Stimulated activated CD8-positive, alpha-beta memory T cell treated with anti-CD3 and anti-CD28 coated beads, Interleukin-15, amount 100 ng/mL, for 48 hours (primary cell): ENCODE measurements around the gene CHTF18.
"Not testable (repeated sequence)": the region's sequence is repeated elsewhere in the genome, so short reads cannot be mapped to it uniquely, and the experiment has no call there.

Source experiments
- DNase-seq, 2 donors: peaks; one replicate each; pipeline ENCODE4 v3.0.0-alpha.2; 2020; ENCODE audit warnings: low read depth in 2 of 2

CHTF18 gene

DNA sequence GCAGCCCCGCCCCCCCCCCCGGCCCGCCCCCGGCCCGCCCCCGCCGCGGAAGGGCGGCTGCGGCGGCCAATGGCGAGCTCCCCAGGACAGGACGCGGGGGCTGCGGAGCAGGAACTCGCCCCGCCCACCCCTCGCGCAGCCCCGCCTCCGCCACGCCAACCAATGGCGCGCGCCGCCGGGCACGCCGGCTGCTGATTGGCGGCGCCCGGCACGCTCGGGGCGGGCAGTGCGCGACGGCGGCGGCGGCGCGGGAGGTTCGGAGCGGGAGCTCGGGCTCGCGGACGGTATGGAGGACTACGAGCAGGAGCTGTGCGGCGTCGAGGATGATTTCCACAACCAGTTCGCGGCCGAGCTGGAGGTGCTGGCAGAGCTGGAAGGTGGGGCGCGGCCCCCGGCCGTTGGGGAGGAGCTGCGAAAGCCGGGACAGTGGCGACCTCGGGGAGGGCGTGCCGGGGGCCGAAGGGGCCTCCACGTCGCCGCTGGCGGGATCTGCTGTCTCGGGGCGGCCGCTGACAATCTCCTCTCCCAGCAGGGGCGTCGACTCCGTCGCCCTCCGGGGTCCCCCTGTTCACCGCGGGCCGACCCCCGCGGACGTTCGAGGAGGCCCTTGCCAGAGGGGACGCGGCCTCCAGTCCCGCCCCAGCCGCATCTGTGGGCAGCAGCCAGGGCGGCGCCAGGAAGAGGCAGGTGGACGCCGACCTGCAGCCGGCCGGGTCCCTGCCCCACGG lies at the start of gene CHTF18:
Gene CHTF18, plus strand, starts transcription at position 222 of the 728 bp plus-strand sequence. Its CDS starts 65 bp downstream, at position 287.
- peak; percentile 89 to 96 for DNase-seq

- DNase-seq, result no peak
Measured at GRCh38 chr16:739560-740458, 48.6 kb upstream of the CHTF18 start.

GRCh38 chr16:740459-740763 lies 48.0 kb upstream of the CHTF18 start:
- DNase-seq, result no peak

DNA sequence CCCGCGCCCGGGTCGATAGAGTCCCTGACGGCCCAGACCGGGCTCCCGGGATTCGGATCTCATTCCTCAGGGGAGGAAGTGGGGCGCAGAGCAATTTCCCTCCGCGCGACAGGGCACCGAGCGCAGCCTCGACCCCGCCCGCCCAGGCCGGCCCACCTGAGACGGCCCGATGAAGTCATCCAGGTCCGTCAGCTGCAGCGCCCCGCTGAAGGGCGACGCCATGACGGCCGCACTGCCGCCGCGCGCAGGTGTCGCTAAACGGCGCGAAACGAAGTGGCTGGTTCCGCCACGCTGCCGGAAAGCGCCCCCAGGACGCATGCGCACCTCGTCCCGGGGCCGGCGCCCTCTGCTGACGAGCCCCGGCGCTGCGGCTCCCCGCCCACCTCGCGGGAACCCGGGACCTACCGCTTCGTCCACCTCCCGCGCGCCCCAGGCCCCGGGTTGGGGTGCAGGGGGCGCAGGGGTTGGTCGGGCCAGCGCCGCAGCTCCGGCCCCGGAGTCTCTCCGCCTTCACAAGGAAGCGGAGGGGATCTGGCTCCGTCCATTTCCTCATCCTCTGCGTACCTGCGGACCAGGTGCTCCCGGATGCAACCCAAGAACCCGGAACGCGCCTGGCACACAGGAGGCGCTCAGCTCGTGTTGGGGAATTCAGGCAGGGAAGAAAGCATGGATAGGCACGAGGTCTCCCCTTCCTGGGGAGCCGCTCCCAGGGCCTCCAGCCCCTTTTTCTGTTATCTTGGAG lies 47.5 kb upstream of the CHTF18 start, which contains the start of gene CIAO3:
Gene CIAO3, minus strand, starts transcription at position 234 of the 742 bp plus-strand sequence. Its CDS starts 12 bp downstream, at position 222.
- peak; percentile 88 to 90 for DNase-seq

DNA sequence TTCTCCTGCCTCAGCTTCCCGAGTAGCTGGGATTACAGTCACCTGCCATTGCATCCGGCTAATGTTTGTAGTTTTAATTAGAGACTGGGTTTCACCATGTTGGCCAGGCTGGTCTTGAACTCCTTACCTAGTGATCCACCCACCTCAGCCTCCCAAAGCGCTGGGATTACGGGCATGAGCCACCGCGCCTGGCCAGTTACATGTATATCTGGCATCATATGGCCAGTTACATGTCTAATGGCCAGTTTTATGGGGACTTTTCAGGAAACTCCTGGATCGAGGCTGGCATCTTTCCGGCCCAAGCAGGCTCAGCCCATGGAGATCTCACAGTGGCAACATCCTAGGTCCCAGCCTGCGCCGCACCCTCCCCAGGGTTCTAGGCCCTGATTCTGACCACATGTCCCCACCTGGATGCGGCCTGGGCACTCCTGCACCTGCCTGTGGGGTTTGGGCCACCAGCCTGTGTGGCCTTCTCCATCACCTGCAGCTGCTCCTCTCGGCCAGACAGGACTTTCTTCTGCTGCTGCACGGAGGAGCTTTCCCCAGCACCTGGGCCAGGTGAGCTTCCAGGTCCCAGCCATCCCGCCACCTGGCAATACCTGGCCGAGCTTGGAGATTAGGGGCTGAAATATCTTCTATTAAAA lies 46.3 kb upstream of the CHTF18 start:
- DNase-seq, result no peak

- DNase-seq, result not testable (repeated sequence)
Measured at GRCh38 chr16:742894-743293, 45.5 kb upstream of the CHTF18 start.

DNA sequence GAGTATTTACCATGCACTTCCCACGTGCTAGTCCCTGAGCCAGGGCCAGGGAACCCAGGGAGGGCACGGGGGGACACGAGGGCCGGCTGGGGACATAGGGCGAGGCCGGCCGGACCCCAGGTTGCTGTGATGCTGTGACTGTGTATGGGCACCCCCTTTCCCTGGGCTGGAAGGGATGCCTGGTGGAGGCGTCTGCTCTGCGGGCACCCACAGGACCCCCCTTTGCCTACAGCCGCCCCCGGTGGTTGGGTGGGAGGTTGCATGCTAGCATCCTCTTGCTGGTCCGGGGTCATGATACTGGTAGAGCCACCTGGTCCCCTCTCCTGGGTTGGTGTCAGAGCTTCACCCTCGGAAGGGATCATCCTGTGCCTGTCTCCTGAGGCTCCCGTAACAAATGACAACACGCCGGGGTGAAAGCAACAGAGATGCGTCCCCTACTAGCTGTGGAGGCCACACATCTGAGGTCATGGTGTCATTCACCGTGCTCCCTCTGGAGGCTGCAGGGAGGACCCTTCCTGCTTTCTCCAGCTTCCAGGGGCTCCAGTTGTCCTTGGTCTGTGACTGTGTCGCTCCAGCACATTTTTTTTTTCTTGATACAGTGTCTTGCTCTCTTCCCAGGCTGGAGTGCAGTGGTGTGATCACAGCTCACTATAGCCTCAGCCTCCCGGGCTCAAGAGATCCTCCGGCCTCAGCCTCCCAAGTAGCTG lies 44.5 kb upstream of the CHTF18 start:
- DNase-seq, result no peak

GRCh38 chr16:745739-746138 lies 42.7 kb upstream of the CHTF18 start:
- no peak for DNase-seq

- DNase-seq, result no peak
Measured at GRCh38 chr16:746637-747036, 41.8 kb upstream of the CHTF18 start.

DNA sequence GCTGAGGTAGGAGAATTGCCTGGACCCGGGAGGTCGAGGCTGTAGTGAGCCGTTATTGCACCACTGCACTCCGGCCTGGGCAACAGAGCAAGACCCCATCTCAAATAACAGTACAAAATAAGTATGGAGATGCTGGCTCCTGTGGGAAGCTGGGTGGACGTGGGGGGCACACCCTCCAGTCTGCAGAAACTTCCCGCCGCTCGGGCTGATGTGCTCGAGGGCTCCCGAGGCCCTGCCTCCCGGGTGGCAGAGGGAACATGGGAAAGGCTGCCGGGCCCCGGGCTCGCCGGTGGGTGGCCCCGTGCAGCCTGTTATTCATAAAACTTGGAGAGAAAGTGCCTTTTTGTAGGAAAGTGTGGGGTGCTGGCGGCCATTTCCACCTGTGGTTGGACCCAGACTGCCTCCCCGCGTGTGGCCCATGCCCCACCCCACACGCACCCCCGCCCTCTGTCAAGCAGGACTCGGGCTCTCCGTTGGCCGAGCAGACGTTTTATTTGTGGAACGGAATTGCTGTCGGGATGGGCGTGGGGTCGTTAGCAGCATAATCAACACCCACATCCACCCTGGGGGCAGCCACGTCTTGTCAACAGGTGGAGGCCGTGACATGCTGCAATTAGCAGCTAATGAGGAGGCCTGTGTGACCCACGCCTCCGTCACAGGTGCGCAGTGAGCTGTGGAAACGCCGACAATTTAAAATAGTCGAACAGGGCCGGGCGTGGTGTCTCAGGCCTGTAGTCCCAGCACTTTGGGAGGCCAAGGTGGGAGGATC lies 40.3 kb upstream of the CHTF18 start:
- DNase-seq, result no peak

GRCh38 chr16:749010-749409 lies 39.4 kb upstream of the CHTF18 start:
- no peak for DNase-seq

DNA sequence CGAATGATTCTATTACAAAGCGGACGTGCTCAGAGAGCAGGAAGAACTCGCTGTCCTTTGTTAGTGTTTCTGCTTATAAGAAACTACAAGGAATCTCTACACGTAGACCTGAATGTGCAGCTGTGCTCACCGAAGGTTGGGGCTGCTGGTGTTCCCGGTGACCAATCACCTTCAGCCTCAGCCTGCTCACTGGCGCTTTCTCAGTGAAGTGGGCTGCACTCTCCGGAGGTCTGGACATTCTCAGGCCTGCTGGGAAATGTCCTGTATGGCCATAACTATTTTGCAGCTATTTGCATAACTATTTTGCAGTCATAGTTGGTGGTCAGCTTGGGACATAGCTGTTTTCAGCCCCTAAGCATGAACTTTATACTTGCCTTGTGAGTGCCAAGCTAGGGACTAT lies 37.9 kb upstream of the CHTF18 start:
- DNase-seq, result no peak

DNA sequence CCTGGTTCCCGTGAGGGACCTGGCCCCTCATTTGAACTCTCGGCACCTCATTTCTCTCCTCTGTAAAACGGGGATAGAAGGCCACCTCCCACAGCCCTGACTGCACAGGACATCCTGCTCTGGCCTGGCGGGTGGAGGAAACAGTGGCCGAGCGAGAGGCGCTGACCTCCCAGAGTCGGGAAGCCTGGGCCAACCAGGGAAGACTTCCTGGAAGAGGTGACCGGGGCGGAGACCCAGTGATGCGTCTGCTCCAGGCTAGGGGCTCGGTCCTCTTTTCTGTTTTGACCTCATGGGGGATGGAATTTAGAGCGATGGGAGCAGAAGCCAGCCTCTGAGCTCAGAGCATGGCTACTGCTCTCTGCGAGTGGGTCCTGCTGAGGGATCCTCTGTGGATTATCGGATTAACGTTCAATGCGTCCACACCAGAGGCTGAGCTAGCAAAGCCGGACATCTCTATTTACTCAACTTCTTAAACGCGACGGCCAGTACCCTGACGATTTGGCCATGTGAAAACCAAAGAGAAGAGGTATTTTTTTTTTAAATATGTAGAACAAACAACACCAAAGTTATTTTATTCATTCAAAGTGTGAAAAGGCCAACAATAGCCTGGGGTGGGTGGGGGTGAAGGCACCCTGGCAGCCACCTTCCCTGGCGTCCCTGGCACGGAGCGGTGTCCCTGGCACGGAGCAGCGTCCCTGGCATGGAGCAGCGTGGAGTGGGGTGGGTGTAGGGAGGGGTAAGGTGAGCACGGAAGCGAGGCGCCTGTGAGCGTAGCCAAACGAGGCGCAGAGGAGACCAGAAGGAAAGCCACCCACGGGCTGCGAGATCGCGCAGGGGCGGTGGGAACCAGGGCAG lies 37.0 kb upstream of the CHTF18 start:
- no peak for DNase-seq

- no peak for DNase-seq
Measured at GRCh38 chr16:752007-752312, 36.5 kb upstream of the CHTF18 start.

DNA sequence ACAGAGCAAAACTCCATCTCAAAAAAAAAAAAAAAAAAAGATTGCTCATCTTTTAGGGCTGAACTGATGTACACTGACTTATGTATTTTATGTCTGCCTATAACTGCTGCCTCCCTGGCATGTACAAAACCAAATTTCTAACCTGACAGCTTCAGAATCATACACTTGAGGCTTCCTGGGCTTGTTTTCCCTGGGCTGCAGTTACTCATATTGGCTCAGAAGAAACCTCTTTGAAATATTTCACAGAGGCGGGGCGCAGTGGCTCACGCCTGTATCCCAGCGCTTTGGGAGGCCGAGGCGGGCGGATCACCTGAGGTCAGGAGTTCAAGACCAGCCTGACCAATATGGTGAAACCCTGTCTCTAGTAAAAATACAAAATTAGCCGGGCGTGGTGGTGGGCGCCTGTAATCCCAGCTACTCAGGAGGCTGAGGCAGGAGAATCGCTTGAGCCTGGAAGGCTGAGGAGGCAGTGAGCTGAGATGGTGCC lies 34.3 kb upstream of the CHTF18 start:
- not testable (repeated sequence) for DNase-seq

- no peak for DNase-seq
Measured at GRCh38 chr16:754656-755055, 33.8 kb upstream of the CHTF18 start.

GRCh38 chr16:756428-756827 lies 32.0 kb upstream of the CHTF18 start:
- no peak for DNase-seq

- DNase-seq, result no peak
Measured at GRCh38 chr16:759110-759910, 29.1 kb upstream of the CHTF18 start.

GRCh38 chr16:760065-760464 lies 28.4 kb upstream of the CHTF18 start:
- no peak for DNase-seq
